Left renal cortex interstitium (tissue), 4 donors: ENCODE data around the gene KCNJ4. TPM values are rescaled to one million over a fixed set of nuclear protein-coding genes. Genes with fewer than 3 reads are reported as not detected.

ENCODE experiments used
- DNase-seq, 4 donors: peaks; one replicate each; pipeline ENCODE4 v3.0.0-alpha.2; 2013; ENCODE audit warnings: low read depth in 4 of 4, low spot score in 2 of 4, missing footprints in 1 of 4
- polyA plus RNA-seq, 4 donors: library from polyadenylated mRNA; unstranded; fragments of 120-200 nt; gene quantifications; one replicate each; pipeline ENCODE4 v1.2.1, GENCODE V29; 2013; ENCODE audit not compliant: insufficient read length in 4 of 4

The KCNJ4 gene
- under 1 TPM; 0.19 to 0.36 (median 0.20) TPM for polyA plus RNA-seq

GRCh38 chr22:38455076-38455529 lies at the start of gene KCNJ4:
TSS of gene KCNJ4 (minus strand) at chr22:38455199. CDS start at chr22:38428132, 27,067 bp downstream.
- DNase-seq = no peak

DNA sequence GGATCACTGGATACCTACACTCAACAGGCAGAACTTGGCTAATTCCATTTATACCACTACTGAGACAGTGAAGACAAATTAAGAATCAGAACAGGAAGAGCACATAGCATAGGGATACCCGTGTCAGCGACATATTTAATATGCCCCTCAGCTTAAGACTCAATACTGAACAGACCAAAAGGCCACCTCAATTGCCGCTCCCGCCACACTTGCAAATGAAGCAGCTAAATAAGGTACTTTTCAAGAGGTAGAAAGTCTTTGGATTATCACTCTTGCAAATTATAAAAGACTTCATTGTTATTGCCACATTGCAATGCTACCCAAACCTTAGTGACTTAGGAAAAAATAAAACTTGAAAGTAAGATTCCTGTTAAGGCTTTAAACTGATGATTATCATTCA lies 48.0 kb upstream of the KCNJ4 start:
- no peak for DNase-seq

- DNase-seq = no peak
These were observed 47.0 kb upstream of the KCNJ4 start for GRCh38 chr22:38501797-38502672.

DNA sequence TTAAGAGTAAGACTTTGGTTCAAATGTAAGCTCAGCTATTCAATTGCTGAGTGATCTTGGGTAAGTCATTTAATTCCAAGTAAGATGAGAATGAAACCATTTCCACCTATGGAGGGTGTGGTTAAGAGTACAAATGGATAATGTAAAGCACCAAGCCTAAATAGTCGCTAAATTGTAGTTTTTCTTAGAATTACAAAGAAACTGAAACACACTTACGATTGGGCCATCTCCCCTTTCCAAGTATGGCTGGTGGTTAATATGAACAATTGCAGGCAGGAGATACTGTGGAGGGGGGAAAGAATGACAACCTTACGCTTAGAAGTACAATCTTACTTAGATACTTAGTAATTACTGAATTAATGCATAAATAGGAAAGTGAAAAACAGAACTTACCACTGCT lies 42.9 kb upstream of the KCNJ4 start:
- DNase-seq = no peak

DNA sequence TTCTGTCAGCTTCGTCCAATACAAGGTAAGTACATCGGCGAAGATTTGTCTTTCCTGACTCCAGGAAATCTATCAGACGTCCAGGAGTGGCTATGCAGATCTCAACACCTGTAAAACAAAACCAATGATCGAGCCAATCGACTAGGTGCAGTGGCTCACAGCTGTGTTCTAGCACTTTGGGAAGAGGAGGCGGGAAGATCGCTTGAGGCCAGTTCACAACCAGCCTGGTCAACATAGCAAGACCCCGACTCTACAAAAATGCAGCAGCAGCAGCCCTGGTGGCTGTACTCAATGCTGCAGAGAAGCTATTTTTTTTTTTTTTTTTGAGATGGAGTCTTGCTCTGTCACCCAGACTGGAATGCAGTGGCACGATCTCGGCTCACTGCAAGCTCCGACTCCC lies 39.9 kb upstream of the KCNJ4 start:
- DNase-seq = no peak

GRCh38 chr22:38494498-38494897 lies 39.5 kb upstream of the KCNJ4 start:
- DNase-seq = no peak

DNA sequence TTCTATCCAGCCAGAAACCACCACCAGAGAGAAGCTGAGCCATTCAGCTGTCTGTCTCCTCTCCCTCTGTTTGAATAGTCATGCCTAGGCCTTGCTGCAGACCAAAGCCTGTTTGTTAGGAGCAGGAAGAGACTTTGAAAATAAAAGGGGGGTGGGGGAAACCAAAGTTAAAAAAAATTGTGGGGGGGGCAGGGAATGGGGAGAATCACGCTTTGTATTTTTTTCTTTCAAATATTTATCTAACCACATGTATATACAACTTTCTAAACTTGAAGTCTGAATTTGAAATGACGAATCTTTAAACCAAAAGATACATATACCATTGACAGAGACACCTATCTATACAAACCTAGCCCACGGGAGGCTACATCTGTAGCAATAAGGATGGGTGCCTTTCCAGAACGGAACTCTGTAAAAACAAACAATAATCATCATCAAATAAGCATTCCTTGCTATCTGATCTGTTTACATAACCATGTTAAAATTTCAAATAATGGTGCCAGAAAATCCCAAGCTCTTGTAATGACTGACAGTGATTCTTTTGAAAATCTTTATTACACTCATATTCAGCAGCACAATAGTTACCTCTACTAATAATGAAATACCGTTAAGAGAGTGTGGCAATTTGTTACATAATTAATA lies 36.8 kb upstream of the KCNJ4 start:
- no peak for DNase-seq

DNA sequence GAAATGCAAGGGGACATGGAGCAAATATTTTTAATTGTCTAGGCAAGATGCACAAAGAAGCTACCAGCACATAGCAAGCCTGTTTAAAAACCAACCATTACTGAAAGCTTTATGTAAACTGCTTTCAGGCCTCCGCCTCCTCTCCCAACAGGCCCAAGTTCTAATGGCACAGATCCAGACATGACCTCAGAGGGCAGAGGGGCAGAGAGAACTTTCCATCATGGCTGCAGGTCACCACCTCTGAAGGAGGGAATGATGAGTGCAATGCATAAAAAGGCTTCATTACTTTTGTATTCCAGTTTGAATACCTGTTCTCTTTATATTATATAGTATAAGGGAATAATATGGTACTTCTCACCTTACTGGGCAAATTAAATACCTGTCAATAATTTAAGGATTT lies 35.9 kb upstream of the KCNJ4 start:
- DNase-seq = no peak

- no peak for DNase-seq
These were observed 35.5 kb upstream of the KCNJ4 start for GRCh38 chr22:38490475-38490874.

DNA sequence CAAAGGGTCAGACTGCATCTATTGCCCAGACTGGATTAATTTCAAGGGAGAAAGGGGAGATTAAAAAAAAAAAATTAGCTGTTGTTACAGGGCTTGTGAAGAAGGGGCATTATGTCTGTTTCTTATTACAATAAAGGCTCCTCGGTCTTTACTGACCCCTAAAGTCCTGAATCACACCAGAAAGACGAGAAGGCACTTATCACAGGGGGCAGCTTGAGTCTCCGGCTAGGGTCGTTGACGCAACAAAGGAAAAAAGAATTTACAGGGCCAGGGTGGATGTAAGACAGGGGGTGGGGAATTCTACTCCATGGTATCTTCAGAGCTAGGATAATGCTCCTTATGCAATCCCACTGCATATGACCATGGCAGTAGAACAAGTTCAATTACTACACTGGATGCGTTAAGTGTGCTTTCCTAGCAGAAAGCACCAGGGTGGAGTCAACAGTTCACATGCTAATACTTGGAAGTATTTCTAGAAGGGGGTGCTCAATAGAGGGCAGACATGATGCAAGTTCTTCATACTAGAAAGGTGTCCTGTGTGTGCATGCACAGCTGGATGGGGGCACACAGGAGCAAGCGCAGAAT lies 34.7 kb upstream of the KCNJ4 start:
- no peak for DNase-seq

GRCh38 chr22:38489142-38489541 lies 34.1 kb upstream of the KCNJ4 start:
- DNase-seq = no peak

- no peak for DNase-seq
These were observed 32.9 kb upstream of the KCNJ4 start for GRCh38 chr22:38487946-38488345.

- DNase-seq = no peak
These were observed 30.8 kb upstream of the KCNJ4 start for GRCh38 chr22:38485783-38486182.

GRCh38 chr22:38484244-38484643 lies 29.2 kb upstream of the KCNJ4 start:
- no peak for DNase-seq

- DNase-seq = no peak
These were observed 27.8 kb upstream of the KCNJ4 start for GRCh38 chr22:38482662-38483308.

GRCh38 chr22:38481871-38482332 lies 26.9 kb upstream of the KCNJ4 start:
- no peak for DNase-seq

- no peak for DNase-seq
These were observed 26.3 kb upstream of the KCNJ4 start for GRCh38 chr22:38481162-38481870.

DNA sequence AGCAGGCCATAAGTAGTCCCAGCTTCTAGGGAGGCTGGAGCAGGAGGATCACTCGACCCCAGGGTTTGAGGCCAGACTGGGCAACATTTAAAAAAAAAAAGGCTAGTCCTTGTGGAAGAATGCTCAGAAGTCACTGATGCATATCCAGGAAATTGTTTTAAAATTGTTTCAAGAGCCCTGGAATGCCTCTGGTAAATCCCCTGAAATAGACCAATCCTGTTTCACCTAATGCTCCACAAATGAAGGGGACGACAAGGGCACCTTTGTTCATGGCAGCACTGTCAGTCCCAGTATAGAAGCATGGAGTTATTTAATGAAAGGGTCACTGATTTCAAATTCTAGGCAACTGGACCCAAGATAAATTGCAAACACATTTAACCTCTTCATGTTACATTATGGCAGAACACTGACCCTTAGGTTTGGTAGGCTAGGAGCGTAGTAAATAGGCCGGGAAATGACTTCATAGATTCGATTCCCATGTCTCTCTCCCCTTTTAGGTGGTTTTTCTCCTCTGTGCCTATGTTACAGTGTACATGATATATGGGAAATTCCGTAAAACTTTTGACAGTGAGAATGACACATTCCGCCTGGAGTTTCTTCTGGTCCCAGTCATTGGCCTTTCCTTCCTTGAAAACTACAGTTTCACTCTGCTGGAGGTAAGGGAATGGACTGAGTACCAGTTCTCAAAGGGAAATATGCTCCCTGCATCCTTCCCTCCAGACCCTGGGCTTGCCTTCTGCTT lies 24.3 kb upstream of the KCNJ4 start:
- no peak for DNase-seq

- no peak for DNase-seq
These were observed 22.6 kb upstream of the KCNJ4 start for GRCh38 chr22:38477585-38477984.
